Effector memory CD4-positive, alpha-beta T cell (primary cell): Measurements from ENCODE around the gene KISS1.
"Not testable (repeated sequence)": the region's sequence is repeated elsewhere in the genome, so short reads cannot be mapped to it uniquely, and the experiment has no call there.

Experiments
- DNase-seq, 3 donors: peaks; one replicate each; pipeline ENCODE4 v3.0.0-alpha.2; 2020
- H3K27ac ChIP-seq: 2 replicates; pipeline ENCODE4 v1.7.0; 2013; ENCODE audit warnings: mild to moderate bottlenecking, low read length, moderate library complexity; ENCODE audit not compliant: insufficient read depth, poor library complexity, severe bottlenecking
- H3K27me3 ChIP-seq: replicated peaks from 2 replicates; pipeline ENCODE4 v1.7.0; 2013; ENCODE audit warnings: mild to moderate bottlenecking, low read length; ENCODE audit not compliant: insufficient read depth, control insufficient read depth, poor library complexity, severe bottlenecking
- H3K36me3 ChIP-seq: 2 replicates; pipeline ENCODE4 v1.7.0; 2013; ENCODE audit warnings: mild to moderate bottlenecking, low read length, moderate library complexity; ENCODE audit not compliant: control insufficient read depth, insufficient read depth
- H3K4me1 ChIP-seq: 2 replicates; pipeline ENCODE4 v1.7.0; 2013; ENCODE audit warnings: low read length, mild to moderate bottlenecking; ENCODE audit not compliant: control insufficient read depth, insufficient read depth, poor library complexity, severe bottlenecking
- H3K4me3 ChIP-seq: 2 replicates; pipeline ENCODE4 v1.7.0; 2013; ENCODE audit warnings: low read length, low read depth, mild to moderate bottlenecking; ENCODE audit not compliant: insufficient read depth, poor library complexity, severe bottlenecking
- H3K9me3 ChIP-seq: 2 replicates; pipeline ENCODE4 v1.7.0; 2013; ENCODE audit warnings: mild to moderate bottlenecking, low read length, moderate library complexity; ENCODE audit not compliant: control insufficient read depth
- total RNA-seq, 3 donors: gene quantifications; one replicate each; lab custom pipeline; 2026; lab: John Stamatoyannopoulos, UW

KISS1 gene
- total RNA-seq, result 0 reads per million in 3 donors

GRCh38 chr1:204196068-204196795, at the start of gene KISS1:
Gene KISS1 (minus strand): TSS chr1:204196491. CDS start chr1:204192876, 3,615 bp downstream.
- DNase-seq, result no peak
- H3K9me3 ChIP-seq, result no peaks in the 10 kb centered on the region
- no peak within 1 kb of the TSS for H3K27ac ChIP-seq
- no peaks in the 10 kb centered on the region for H3K4me1 ChIP-seq
- no peak within 1 kb of the TSS for H3K4me3 ChIP-seq
- H3K36me3 ChIP-seq, result no peaks in the 10 kb centered on the region
- H3K27me3 ChIP-seq, result peaks cover 3% of the 10 kb centered on the region

- no peaks in the 10 kb centered on the region for H3K36me3 ChIP-seq
- DNase-seq, result no peak
- no peaks in the 10 kb centered on the region for H3K4me1 ChIP-seq
- no peak overlapping the region for H3K4me3 ChIP-seq
- no peaks in the 10 kb centered on the region for H3K27me3 ChIP-seq
- H3K9me3 ChIP-seq, result no peaks in the 10 kb centered on the region
- H3K27ac ChIP-seq, result no peak overlapping the region
Observed at GRCh38 chr1:204242920-204243319, 46.6 kb upstream of the KISS1 start.

GRCh38 chr1:204241914-204242313, 45.6 kb upstream of the KISS1 start:
- Histone ChIP-seq H3K27ac (no peak overlapping the region), H3K4me3 (no peak overlapping the region), H3K4me1 (no peaks in the 10 kb centered on the region), H3K36me3 (no peaks in the 10 kb centered on the region), H3K9me3 (no peaks in the 10 kb centered on the region), H3K27me3 (no peaks in the 10 kb centered on the region)
- DNase-seq, result no peak

- Histone ChIP-seq H3K36me3 (no peaks in the 10 kb centered on the region), H3K4me1 (no peaks in the 10 kb centered on the region)
- no peak for DNase-seq
Observed at GRCh38 chr1:204241050-204241449, 44.8 kb upstream of the KISS1 start.

GRCh38 chr1:204240233-204240632, 43.9 kb upstream of the KISS1 start:
- no peaks in the 10 kb centered on the region for H3K9me3 ChIP-seq
- H3K27ac ChIP-seq, result no peak overlapping the region
- H3K4me1 ChIP-seq, result no peaks in the 10 kb centered on the region
- H3K27me3 ChIP-seq, result no peaks in the 10 kb centered on the region
- H3K36me3 ChIP-seq, result no peaks in the 10 kb centered on the region
- DNase-seq, result no peak
- H3K4me3 ChIP-seq, result no peak overlapping the region

More at GRCh38 chr1:204241050-204241449, 44.8 kb upstream of the KISS1 start:
- no peak overlapping the region for H3K27ac ChIP-seq
- H3K4me3 ChIP-seq, result no peak overlapping the region
- H3K9me3 ChIP-seq, result no peaks in the 10 kb centered on the region
- H3K27me3 ChIP-seq, result no peaks in the 10 kb centered on the region

- not testable (repeated sequence) for H3K4me1 ChIP-seq, H3K36me3 ChIP-seq, H3K27ac ChIP-seq, DNase-seq, H3K9me3 ChIP-seq, H3K27me3 ChIP-seq, H3K4me3 ChIP-seq
Observed at GRCh38 chr1:204239401-204239800, 43.1 kb upstream of the KISS1 start.

- not testable (repeated sequence) for H3K9me3 ChIP-seq, H3K27ac ChIP-seq, H3K4me1 ChIP-seq, DNase-seq, H3K27me3 ChIP-seq, H3K4me3 ChIP-seq, H3K36me3 ChIP-seq
Observed at GRCh38 chr1:204238520-204238919, 42.2 kb upstream of the KISS1 start.

- not testable (repeated sequence) for H3K36me3 ChIP-seq, H3K27me3 ChIP-seq
Observed at GRCh38 chr1:204237515-204237914, 41.2 kb upstream of the KISS1 start.

GRCh38 chr1:204232526-204232925, 36.2 kb upstream of the KISS1 start:
- Histone ChIP-seq H3K9me3 (no peaks in the 10 kb centered on the region), H3K27ac (no peak overlapping the region), H3K27me3 (no peaks in the 10 kb centered on the region), H3K4me1 (no peaks in the 10 kb centered on the region), H3K36me3 (no peaks in the 10 kb centered on the region), H3K4me3 (no peak overlapping the region)
- DNase-seq, result no peak

More at GRCh38 chr1:204237515-204237914, 41.2 kb upstream of the KISS1 start:
- H3K4me1 ChIP-seq, H3K4me3 ChIP-seq, H3K27ac ChIP-seq, H3K9me3 ChIP-seq, DNase-seq: not testable (repeated sequence)

- H3K27me3 ChIP-seq, result no peaks in the 10 kb centered on the region
- no peaks in the 10 kb centered on the region for H3K4me1 ChIP-seq
- no peak for DNase-seq
- no peaks in the 10 kb centered on the region for H3K9me3 ChIP-seq
- no peak overlapping the region for H3K4me3 ChIP-seq
- no peak overlapping the region for H3K27ac ChIP-seq
- H3K36me3 ChIP-seq, result no peaks in the 10 kb centered on the region
Observed at GRCh38 chr1:204230211-204230610, 33.9 kb upstream of the KISS1 start.
